22Rv1 (cell line): ENCODE measurements around the gene ZNF641.

Experiments
- CTCF ChIP-seq: fragments of 450-650 bp; IDR thresholded peaks from 2 replicates; pipeline ENCODE4 v1.5.1; 2017; ENCODE audit warnings: mild to moderate bottlenecking
- ZFX ChIP-seq: fragments of 450-650 bp; IDR thresholded peaks from 2 replicates; pipeline ENCODE4 v1.6.1; 2017; ENCODE audit warnings: antibody characterized with exemption, borderline replicate concordance

GRCh38 chr12:48307269-48307668, 43.5 kb downstream of the ZNF641 start:
- TF ChIP-seq CTCF (no peak), ZFX (no peak)
